H1 (cell line): Measurements from ENCODE around the gene PLEKHM1. TPM values are rescaled to one million over a fixed set of nuclear protein-coding genes. Genes with fewer than 3 reads are reported as not detected.

Source experiments
- CTCF ChIA-PET: fragments of 300-600 bp; sonication (Branson Sonifier 250); formaldehyde crosslinking; loops from one replicate; lab custom pipeline; 2021; ENCODE audit not compliant: partially characterized antibody; lab: Charles Lee
- POLR2A ChIA-PET: fragments of 300-600 bp; sonication (Branson Sonifier 250); formaldehyde crosslinking; loops from one replicate; lab custom pipeline; 2021; ENCODE audit warnings: inconsistent platforms; ENCODE audit not compliant: partially characterized antibody; lab: Charles Lee
- DNase-seq, 2 experiments: peaks; one replicate each; pipeline versions ENCODE4 v3.0.0 to v3.0.0-alpha.2; 2010 to 2022; ENCODE audit warnings: low spot score in 2 of 2, low read depth in 1 of 2, mixed read lengths in 1 of 2
- FAIRE-seq: peaks from 2 replicates; lab custom pipeline; 2011; peaks lifted over from hg19 to GRCh38; lab: Jason Lieb, UNC
- H2AFZ ChIP-seq: 2 replicates; pipeline ENCODE4 v1.8.1; 2012; ENCODE audit warnings: low read length, inconsistent platforms
- H2AK5ac ChIP-seq: 2 replicates; pipeline ENCODE4 v1.6.1; 2013; ENCODE audit warnings: low read depth, low read length
- H2BK120ac ChIP-seq: replicated peaks from 2 replicates; pipeline ENCODE3; 2013; ENCODE audit warnings: low read depth, low read length, inconsistent platforms
- H2BK12ac ChIP-seq: 2 replicates; pipeline ENCODE4 v1.6.1; 2013; ENCODE audit warnings: low read depth, low read length
- H2BK15ac ChIP-seq: 2 replicates; pipeline ENCODE4 v1.6.1; 2013; ENCODE audit warnings: low read length
- H2BK20ac ChIP-seq: 2 replicates; pipeline ENCODE4 v1.6.1; 2013; ENCODE audit warnings: low read length
- H2BK5ac ChIP-seq: 2 replicates; pipeline ENCODE4 v1.6.1; 2013; ENCODE audit warnings: low read depth, low read length
- H3K14ac ChIP-seq: 2 replicates; pipeline ENCODE4 v1.6.1; 2013; ENCODE audit warnings: inconsistent platforms; ENCODE audit not compliant: insufficient read length
- H3K18ac ChIP-seq: 2 replicates; pipeline ENCODE4 v1.6.1; 2013; ENCODE audit warnings: low read length; ENCODE audit errors: extremely low read depth
- H3K23ac ChIP-seq: 2 replicates; pipeline ENCODE4 v1.6.1; 2013; ENCODE audit warnings: inconsistent platforms; ENCODE audit not compliant: insufficient read length
- H3K23me2 ChIP-seq: 2 replicates; pipeline ENCODE4 v1.6.1; 2013; ENCODE audit warnings: low read depth, low read length
- H3K27ac ChIP-seq: 2 replicates; pipeline ENCODE4 v1.6.1; 2011; ENCODE audit warnings: low read depth, low read length, inconsistent platforms
- H3K27me3 ChIP-seq, 4 experiments: replicated peaks in 1 of 4; 1 replicate in 1 of 4; 2 replicates in 3 of 4; pipeline versions ENCODE4 v1.6.1 to v1.8.1; 2011 to 2013; ENCODE audit warnings: low read length in 3 of 4, mild to moderate bottlenecking in 3 of 4, inconsistent platforms in 2 of 4, mixed read lengths in 2 of 4, moderate library complexity in 1 of 4; ENCODE audit not compliant: control insufficient read depth in 3 of 4, insufficient read depth in 3 of 4; ENCODE audit errors: extremely low read depth in 1 of 4
- H3K36me3 ChIP-seq, 4 experiments: 2 replicates each; pipeline versions ENCODE4 v1.6.1 to v1.8.1; 2011 to 2013; ENCODE audit warnings: mild to moderate bottlenecking in 4 of 4, low read length in 3 of 4, moderate library complexity in 2 of 4, control low read depth in 1 of 4, inconsistent platforms in 1 of 4; ENCODE audit not compliant: insufficient read depth in 4 of 4, control insufficient read depth in 2 of 4
- H3K4ac ChIP-seq: replicated peaks from 2 replicates; pipeline ENCODE3; 2013; ENCODE audit warnings: low read length, low read depth, mixed read lengths, inconsistent platforms; ENCODE audit not compliant: insufficient read length
- H3K4me1 ChIP-seq, 4 experiments: replicated peaks in 1 of 4; 1 replicate in 1 of 4; 2 replicates in 3 of 4; pipeline versions ENCODE4 v1.6.1 to v1.8.1; 2011 to 2013; ENCODE audit warnings: low read length in 3 of 4, inconsistent platforms in 2 of 4, mixed read lengths in 1 of 4; ENCODE audit not compliant: insufficient read depth in 4 of 4, control insufficient read depth in 3 of 4
- H3K4me2 ChIP-seq, 2 experiments: 2 replicates each; pipeline versions ENCODE4 v1.6.1 to v1.8.1; 2011 to 2013; ENCODE audit warnings: low read depth in 2 of 2, low read length in 2 of 2, control low read depth in 1 of 2, inconsistent platforms in 1 of 2, mild to moderate bottlenecking in 1 of 2; ENCODE audit not compliant: insufficient read depth in 1 of 2
- H3K4me3 ChIP-seq, 4 experiments: fragments of 200-600, 300-600 bp in 1 of 4; sonication (generic), shearing (Covaris generic), sonication (Bioruptor Twin) in 1 of 4; 2 replicates each; pipeline versions ENCODE4 v1.5.1 to v1.8.1; 2011 to 2016; ENCODE audit warnings: low read length in 4 of 4, low read depth in 3 of 4, control low read depth in 2 of 4, inconsistent platforms in 2 of 4, mild to moderate bottlenecking in 2 of 4, mixed read lengths in 1 of 4, moderate library complexity in 1 of 4; ENCODE audit not compliant: insufficient read depth in 2 of 4; ENCODE audit errors: extremely low read depth in 1 of 4
- H3K56ac ChIP-seq: replicated peaks from 2 replicates; pipeline ENCODE3; 2013; ENCODE audit warnings: low read depth, mild to moderate bottlenecking, mixed read lengths, low read length, inconsistent platforms; ENCODE audit not compliant: insufficient read length
- H3K79me1 ChIP-seq: 2 replicates; pipeline ENCODE4 v1.6.1; 2013; ENCODE audit warnings: low read depth, low read length, control low read depth
- H3K79me2 ChIP-seq, 2 experiments: 2 replicates each; pipeline versions ENCODE4 v1.6.1 to v1.8.1; 2012 to 2013; ENCODE audit warnings: low read length in 2 of 2, mild to moderate bottlenecking in 2 of 2, inconsistent platforms in 1 of 2; ENCODE audit not compliant: insufficient read depth in 2 of 2, control insufficient read depth in 1 of 2
- H3K9ac ChIP-seq, 4 experiments: replicated peaks in 1 of 4; 1 replicate in 1 of 4; 2 replicates in 3 of 4; pipeline versions ENCODE4 v1.6.1 to v1.8.1; 2011 to 2013; ENCODE audit warnings: low read depth in 3 of 4, low read length in 3 of 4, control low read depth in 2 of 4, mild to moderate bottlenecking in 2 of 4, moderate library complexity in 2 of 4, inconsistent platforms in 1 of 4; ENCODE audit errors: extremely low read depth in 1 of 4
- H3K9me3 ChIP-seq, 2 experiments: 2 replicates each; pipeline versions ENCODE4 v1.6.1 to v1.8.1; 2012 to 2013; ENCODE audit warnings: mild to moderate bottlenecking in 2 of 2, moderate library complexity in 2 of 2, control low read depth in 1 of 2, inconsistent platforms in 1 of 2, low read depth in 1 of 2, low read length in 1 of 2, mixed read lengths in 1 of 2; ENCODE audit not compliant: insufficient read depth in 2 of 2
- H4K20me1 ChIP-seq, 2 experiments: replicated peaks in 1 of 2; 2 replicates each; pipeline versions ENCODE3 to v1.8.1; 2011 to 2013; ENCODE audit warnings: inconsistent platforms in 2 of 2, low read length in 2 of 2, mild to moderate bottlenecking in 1 of 2; ENCODE audit not compliant: insufficient read depth in 2 of 2, control insufficient read depth in 1 of 2
- H4K5ac ChIP-seq: 2 replicates; pipeline ENCODE4 v1.6.1; 2013; ENCODE audit warnings: low read length, low read depth, mixed read lengths, inconsistent platforms; ENCODE audit not compliant: insufficient read length
- H4K8ac ChIP-seq: 2 replicates; pipeline ENCODE4 v1.8.0; 2013; ENCODE audit warnings: mild to moderate bottlenecking, moderate library complexity, low read length, inconsistent platforms; ENCODE audit not compliant: insufficient read depth; ENCODE audit errors: extremely low read depth
- H4K91ac ChIP-seq: replicated peaks from 2 replicates; pipeline ENCODE3; 2013; ENCODE audit warnings: low read length, mixed read lengths, inconsistent platforms; ENCODE audit not compliant: insufficient read length
- BRCA1 ChIP-seq: IDR thresholded peaks from 2 replicates; pipeline ENCODE4 v1.6.1; 2012; ENCODE audit warnings: low read depth, low read length, improper control_type of control experiment
- CHD1 ChIP-seq: IDR thresholded peaks from 2 replicates; pipeline ENCODE4 v1.6.1; 2012; ENCODE audit warnings: low read depth, low read length, improper control_type of control experiment
- EGR1 ChIP-seq: IDR thresholded peaks from 2 replicates; pipeline ENCODE4 v1.6.1; 2011; ENCODE audit warnings: low read depth, low read length, borderline replicate concordance
- EP300 ChIP-seq, 2 experiments: IDR thresholded peaks; 1 replicate in 1 of 2; 2 replicates in 1 of 2; pipeline ENCODE4 v1.6.1; 2011 to 2012; ENCODE audit warnings: low read depth in 2 of 2, low read length in 2 of 2, mild to moderate bottlenecking in 2 of 2, borderline replicate concordance in 1 of 2, inconsistent platforms in 1 of 2, moderate library complexity in 1 of 2
- TAF7 ChIP-seq: optimal IDR thresholded peaks from 2 replicates; pipeline ENCODE3; 2011; ENCODE audit warnings: low read depth, mild to moderate bottlenecking, inconsistent platforms, low read length, moderate library complexity, borderline replicate concordance
- WGBS, 2 experiments: shearing (Covaris generic) in 1 of 2; methylation state at CpG; one replicate each; pipeline versions ENCODE4 v1.1.6 to v1.1.7; 2013 to 2015; ENCODE audit warnings: low lambda C conversion rate in 2 of 2, mixed read lengths in 2 of 2, inconsistent platforms in 1 of 2, low coverage in 1 of 2, missing lambda C conversion rate in 1 of 2; ENCODE audit not compliant: insufficient replicate concordance in 2 of 2, insufficient coverage in 1 of 2, insufficient read length in 1 of 2; ENCODE audit errors: extremely low coverage in 1 of 2, missing lambda C conversion rate in 1 of 2; 5-methylcytosine and 5-hydroxymethylcytosine counted together
- polyA plus RNA-seq, 7 experiments: library from polyadenylated mRNA; depleted of rRNA in 3 of 7; stranded (reverse) in 5 of 7; unstranded in 2 of 7; fragments of >200 nt in 5 of 7; fragments of 200-250 nt in 2 of 7; gene quantifications; 1 replicate in 5 of 7; 2 replicates in 1 of 7; 4 replicates in 1 of 7; pipeline versions ENCODE4 v1.2.1 to v1.2.3, GENCODE V29; 2011 to 2013; ENCODE audit warnings: missing spikeins in 2 of 7, mixed read lengths in 2 of 7
- total RNA-seq: library from RNA; stranded (reverse); fragmentation: NEBNext Ultra II Directional; extraction: Animal tissue kit (Norgen Biotek cat#: 25700); gene quantifications from 2 replicates; pipeline ENCODE4 v1.2.1, GENCODE V29; 2021
- TF ChIP-seq, protein P1 (sequence below), 3 experiments: IDR thresholded peaks; 1 replicate in 2 of 3; 2 replicates in 1 of 3; pipeline versions ENCODE4 v1.5.1 to v1.6.1; 2011; ENCODE audit warnings: low read length in 3 of 3, mild to moderate bottlenecking in 3 of 3, inconsistent platforms in 2 of 3, low read depth in 1 of 3, moderate library complexity in 1 of 3; ENCODE audit not compliant: insufficient read depth in 1 of 3; ENCODE audit errors: control extremely low read depth in 1 of 3
- TF ChIP-seq, protein P2 (sequence below): IDR thresholded peaks from 2 replicates; pipeline ENCODE4 v1.6.1; 2012; ENCODE audit warnings: low read length, inconsistent platforms

The PLEKHM1 gene
- total and polyA plus RNA-seq, 2 of the 8 experiments (the other 6 are each of a cell fraction or from before 2014, with no cell fraction given), result 7.6 to 17.9 TPM

DNA sequence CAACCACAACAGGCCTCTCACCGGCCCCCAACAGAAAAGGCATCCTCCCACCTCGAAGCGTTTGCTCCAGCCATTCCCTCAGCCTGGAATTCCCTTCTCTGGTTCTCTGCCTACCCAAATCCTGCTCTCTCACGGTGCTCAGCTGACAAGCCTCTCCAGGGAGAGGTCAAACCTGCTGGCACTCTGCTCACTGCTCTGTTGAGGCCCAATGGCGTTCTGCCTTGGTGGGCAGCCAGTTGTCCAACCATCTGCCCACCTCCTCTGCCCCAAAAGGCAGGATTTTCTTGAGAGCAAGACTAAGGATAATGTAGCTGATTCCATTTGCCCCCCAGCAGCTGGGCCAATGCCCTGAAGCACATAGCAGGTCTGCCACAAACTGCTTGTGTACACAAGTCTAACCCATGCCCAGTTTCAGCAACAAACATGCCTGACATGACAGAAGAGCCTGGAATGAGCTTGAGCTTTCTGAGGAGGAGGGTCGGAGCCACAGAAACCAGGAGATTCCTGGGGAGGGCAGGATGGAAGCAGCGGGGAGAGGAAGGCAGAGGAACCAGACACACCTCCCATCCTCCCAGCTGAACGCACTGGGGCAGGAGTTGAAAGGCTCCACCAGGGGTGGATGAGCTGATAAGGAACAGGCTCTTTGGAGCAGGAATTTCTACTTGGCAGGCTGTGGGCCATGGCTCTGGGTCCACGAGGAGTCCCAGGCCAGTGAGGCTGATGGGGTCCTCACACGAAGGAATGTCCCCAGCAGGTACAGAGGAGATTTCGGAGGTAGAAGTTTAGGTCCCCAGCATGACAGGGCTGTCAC, 81.7 kb downstream of the PLEKHM1 start:
- H2BK15ac ChIP-seq, result no peak overlapping the region
- no peak overlapping the region for H2BK12ac ChIP-seq
- H4K5ac ChIP-seq, result no peak overlapping the region
- no peak overlapping the region for H4K91ac ChIP-seq
- H3K4ac ChIP-seq, result no peak overlapping the region
- peaks cover 0 to under 1% (median 0%) of the 10 kb centered on the region in 4 experiments; a peak in 1 of 8 replicates for H3K36me3 ChIP-seq
- TF ChIP-seq CHD1, result no peak
- TF ChIP-seq, protein P1, sequence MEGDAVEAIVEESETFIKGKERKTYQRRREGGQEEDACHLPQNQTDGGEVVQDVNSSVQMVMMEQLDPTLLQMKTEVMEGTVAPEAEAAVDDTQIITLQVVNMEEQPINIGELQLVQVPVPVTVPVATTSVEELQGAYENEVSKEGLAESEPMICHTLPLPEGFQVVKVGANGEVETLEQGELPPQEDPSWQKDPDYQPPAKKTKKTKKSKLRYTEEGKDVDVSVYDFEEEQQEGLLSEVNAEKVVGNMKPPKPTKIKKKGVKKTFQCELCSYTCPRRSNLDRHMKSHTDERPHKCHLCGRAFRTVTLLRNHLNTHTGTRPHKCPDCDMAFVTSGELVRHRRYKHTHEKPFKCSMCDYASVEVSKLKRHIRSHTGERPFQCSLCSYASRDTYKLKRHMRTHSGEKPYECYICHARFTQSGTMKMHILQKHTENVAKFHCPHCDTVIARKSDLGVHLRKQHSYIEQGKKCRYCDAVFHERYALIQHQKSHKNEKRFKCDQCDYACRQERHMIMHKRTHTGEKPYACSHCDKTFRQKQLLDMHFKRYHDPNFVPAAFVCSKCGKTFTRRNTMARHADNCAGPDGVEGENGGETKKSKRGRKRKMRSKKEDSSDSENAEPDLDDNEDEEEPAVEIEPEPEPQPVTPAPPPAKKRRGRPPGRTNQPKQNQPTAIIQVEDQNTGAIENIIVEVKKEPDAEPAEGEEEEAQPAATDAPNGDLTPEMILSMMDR (IDR thresholded peaks at IDR 0.05; ENCODE audit: control extremely low read depth in 1 of 3, insufficient read depth in 1 of 3, low read depth in 1 of 3, low read length in 3 of 3), result no peak
- no peak for TF ChIP-seq EP300 (IDR thresholded peaks at IDR 0.05; ENCODE audit: borderline replicate concordance in 1 of 2, low read depth in 2 of 2, low read length in 2 of 2)
- TF ChIP-seq, protein P2, sequence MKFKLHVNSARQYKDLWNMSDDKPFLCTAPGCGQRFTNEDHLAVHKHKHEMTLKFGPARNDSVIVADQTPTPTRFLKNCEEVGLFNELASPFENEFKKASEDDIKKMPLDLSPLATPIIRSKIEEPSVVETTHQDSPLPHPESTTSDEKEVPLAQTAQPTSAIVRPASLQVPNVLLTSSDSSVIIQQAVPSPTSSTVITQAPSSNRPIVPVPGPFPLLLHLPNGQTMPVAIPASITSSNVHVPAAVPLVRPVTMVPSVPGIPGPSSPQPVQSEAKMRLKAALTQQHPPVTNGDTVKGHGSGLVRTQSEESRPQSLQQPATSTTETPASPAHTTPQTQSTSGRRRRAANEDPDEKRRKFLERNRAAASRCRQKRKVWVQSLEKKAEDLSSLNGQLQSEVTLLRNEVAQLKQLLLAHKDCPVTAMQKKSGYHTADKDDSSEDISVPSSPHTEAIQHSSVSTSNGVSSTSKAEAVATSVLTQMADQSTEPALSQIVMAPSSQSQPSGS, result no peak
- TF ChIP-seq TAF7, result no peak
- no peak for TF ChIP-seq EGR1
- TF ChIP-seq BRCA1, result no peak
- H2BK20ac ChIP-seq, result no peak overlapping the region
- peaks cover 2% of the 10 kb centered on the region; the same call in 1 of the 2 replicates for H3K23me2 ChIP-seq
- H4K20me1 ChIP-seq, result peaks cover 0 to 2% of the 10 kb centered on the region in 2 experiments
- WGBS, 2 experiments, result 90% methylated on average over 11 of the region's 11 CpGs; no CpG with 5 or more reads in 1 of the 2 experiments
- H3K79me1 ChIP-seq, result peaks cover 6% of the 10 kb centered on the region; the same call in 1 of the 2 replicates
- no peak for FAIRE-seq
- H3K56ac ChIP-seq, result no peak overlapping the region
- DNase-seq, result no peak
- H4K8ac ChIP-seq, result no peak overlapping the region
- H3K4me2 ChIP-seq, result no peak overlapping the region
- H3K4me1 ChIP-seq, result peaks cover 0 to 28% (median 13%) of the 10 kb centered on the region in 4 experiments; a peak in 6 of 7 replicates
- H3K9ac ChIP-seq, result no peak overlapping the region
- no peak overlapping the region for H2AK5ac ChIP-seq
- no peak overlapping the region for H2BK5ac ChIP-seq
- no peaks in the 10 kb centered on the region for H3K27me3 ChIP-seq
- POLR2A ChIA-PET, result interaction anchor here (1.3 kb wide), 1 partner anchor 17 kb away, joined by 3 read pairs; no protein-coding TSS in a partner anchor
- H3K79me2 ChIP-seq, result no peaks in the 10 kb centered on the region
- H3K27ac ChIP-seq, result no peak overlapping the region
- H3K23ac ChIP-seq, result no peak overlapping the region
- no peak overlapping the region for H3K14ac ChIP-seq
- CTCF ChIA-PET, result interaction anchor here (0.6 to 4.8 kb wide), 8 partner anchors 13 to 363 kb away, joined by 3 to 39 read pairs (median 4); no protein-coding TSS in a partner anchor
- H3K18ac ChIP-seq, result no peak overlapping the region
- no peak overlapping the region for H2BK120ac ChIP-seq
- H2AFZ ChIP-seq, result no peak overlapping the region
- no peak overlapping the region for H3K4me3 ChIP-seq
- no peaks in the 10 kb centered on the region for H3K9me3 ChIP-seq
